GM18861 (cell line): ENCODE results near the gene ZMIZ1.

Experiments used
- ATAC-seq: cut with Tn5 transposase; IDR thresholded peaks from one replicate; pipeline ENCODE4 v1.9.1; 2021; ENCODE audit not compliant: unreplicated experiment

ZMIZ1 gene

DNA sequence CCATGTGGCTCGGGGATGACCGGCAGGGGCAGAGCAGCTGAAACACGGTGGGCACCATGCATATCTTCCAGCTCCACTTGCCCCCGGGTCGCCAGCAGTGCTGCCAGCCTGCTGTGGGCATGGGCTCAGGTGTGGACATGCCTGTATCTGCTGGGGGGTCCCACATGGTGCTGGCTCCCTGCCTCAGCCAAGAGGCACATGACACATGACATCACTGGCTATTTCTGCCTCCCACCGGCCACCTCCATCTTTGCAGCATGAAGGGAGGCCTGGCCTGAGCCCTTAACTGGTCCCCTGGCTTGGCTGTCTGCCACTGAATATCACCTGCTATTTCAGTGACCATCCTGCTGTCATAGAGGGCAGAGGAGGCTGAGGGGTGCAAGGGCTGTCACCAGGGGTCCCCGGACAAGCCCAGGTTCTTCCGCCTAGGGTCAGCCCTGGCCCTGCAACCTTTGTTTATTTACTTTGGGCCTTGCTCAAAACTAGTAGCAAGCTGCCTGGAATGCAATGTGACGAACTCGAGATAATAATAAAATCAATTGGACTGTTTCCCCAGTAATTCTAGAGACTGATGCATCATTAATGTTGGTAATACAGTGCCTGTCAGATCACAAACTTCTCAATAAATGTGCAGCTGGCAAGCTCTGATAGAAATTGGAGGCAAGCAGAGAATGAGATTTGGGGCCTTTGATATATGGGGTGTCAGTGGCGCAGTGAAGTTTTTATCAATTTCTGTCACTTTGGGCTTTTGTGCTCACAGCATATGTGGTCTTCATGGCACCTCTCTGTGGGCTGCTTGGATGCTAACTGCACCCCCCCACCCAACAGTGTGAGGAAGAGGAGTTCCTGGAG, 28.5 kb downstream of the ZMIZ1 start:
- ATAC-seq, result no peak

DNA sequence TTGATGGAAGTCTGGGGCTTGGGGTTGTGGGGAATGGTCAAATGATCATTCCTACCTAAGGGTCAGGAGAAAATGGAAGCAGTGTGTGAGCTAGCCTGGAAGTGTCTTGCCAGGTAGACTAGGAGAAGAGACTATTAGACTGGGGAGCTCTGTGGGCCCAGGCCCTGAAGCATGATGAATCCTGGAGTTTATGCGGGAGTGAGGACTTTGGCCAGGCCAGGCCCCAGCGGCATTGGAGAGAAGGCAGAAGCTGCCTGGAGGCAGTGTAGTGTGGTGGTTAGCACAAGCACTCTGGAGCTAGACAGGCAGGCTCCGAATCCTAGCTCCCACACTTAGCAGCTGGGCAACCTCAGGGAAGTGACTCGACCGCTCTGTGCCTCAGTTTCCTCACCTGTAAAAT, 29.3 kb downstream of the ZMIZ1 start:
- ATAC-seq, result no peak

- peak; percentile 72 for ATAC-seq
Observed at GRCh38 chr10:79098596-79099015, 29.8 kb downstream of the ZMIZ1 start.

GRCh38 chr10:79099898-79100448, 31.2 kb downstream of the ZMIZ1 start:
- ATAC-seq, result no peak

- ATAC-seq, result no peak
Observed at GRCh38 chr10:79100771-79101170, 32.0 kb downstream of the ZMIZ1 start.

DNA sequence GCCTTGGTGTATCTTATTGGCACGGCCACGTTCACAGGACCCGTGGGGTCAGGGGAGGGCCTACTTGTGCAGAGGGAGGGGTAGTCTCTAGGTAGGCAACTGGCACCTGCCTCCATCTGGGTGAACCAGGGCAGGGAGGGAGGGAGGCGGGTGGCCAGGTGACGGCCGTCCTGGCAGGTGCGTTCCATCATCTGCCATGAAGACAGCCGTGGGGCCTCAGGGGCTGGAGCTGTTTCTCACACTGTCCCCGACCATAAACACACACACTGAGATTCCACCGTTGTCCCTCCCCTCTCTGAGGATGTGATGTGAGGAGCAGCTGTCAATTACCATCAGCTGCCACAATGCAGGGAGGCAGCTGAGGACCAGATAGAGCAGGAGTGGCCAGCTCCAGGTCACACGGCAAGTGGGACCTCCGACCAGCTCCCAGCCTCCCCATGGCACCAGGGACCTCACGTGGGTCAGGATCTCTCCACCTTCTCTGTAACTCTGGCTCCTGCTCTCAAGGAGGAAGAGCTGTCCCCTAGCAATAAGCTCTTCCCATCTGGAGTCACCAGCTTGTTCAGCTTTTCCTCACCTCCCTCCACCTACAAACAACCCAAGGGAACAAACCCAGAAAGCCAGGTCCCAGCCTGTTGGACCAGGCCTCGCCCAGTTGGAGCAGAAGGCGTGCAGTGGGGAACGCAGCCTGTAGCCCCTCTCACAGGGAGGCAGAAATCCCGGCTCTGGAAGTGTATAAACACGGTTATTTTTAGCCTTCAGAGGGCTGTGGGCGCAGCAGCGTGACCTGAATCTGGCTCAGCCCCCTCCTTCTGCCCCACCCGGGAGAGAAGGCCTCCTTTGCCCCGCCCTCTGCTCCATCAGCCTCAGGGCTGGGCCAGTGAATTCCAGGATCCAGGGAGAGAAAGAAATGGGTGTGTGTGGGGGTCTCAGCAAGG, 33.1 kb downstream of the ZMIZ1 start:
- no peak for ATAC-seq

DNA sequence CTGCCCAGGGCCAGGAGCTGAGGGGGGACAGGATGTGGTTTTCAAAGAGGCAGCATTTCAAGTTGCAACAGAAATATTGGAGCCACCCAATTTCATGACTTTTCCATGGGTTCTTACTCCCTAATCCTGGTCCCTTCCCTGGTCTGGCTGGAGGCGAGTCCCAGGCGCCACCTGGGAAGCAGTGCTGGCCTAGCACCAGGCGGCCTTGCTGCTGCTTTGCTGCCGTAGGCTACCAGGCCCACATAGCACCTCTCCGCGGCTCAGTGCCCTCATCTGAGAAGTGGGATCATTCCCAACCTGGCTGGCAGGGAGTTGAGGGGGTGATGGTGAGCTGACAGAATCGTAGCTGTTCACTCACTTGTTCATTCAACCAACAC, 33.7 kb downstream of the ZMIZ1 start:
- no peak for ATAC-seq

GRCh38 chr10:79103129-79103528, 34.4 kb downstream of the ZMIZ1 start:
- no peak for ATAC-seq

GRCh38 chr10:79103585-79103984, 34.8 kb downstream of the ZMIZ1 start:
- no peak for ATAC-seq

DNA sequence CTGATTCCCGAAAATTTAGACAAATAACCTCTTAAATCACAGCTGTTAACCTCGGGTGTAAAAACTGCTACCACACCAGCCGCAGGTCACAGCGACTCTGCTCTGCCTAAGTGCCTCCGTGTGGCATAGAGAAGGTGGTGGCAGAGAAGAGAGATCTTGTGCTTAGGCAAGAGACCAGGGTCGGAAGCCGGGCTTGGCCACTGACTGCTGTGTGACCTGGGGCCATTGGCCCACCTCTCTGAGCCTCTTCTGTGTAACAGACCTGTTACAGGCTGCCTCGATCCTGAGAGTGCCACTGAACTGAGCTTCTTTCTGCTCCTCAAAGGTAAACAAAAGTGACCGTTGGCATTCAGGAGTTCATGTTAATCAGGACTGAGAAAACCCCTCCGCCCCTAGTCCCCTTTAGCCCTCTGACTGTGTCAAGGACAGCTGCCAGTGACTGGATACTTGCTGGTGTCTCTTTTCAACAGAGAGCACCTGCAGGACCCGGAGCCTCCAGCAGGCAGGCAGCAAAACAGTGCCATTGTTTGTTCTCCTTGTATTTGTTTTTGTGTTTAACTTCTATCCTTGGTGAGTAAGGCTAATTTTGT, 36.5 kb downstream of the ZMIZ1 start:
- ATAC-seq, result no peak

DNA sequence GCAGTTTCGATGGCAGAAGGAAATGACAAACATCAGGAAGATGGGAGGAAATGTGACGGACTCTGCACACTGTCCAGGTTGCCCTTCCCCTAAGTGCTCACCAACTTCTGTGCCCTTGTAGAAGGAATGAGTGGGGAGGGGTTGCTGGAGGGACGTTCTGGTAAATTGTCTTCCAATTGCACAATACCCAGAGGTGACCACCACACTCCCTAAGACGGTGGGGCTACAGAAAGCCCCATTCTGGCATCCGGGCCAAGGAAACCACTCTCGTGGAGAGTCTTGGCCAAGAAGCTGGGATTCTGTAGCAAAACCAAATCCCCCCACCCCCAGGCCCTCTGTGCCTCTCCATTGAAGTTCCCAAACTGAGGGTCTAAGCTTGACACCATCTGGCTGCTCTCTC, 37.1 kb downstream of the ZMIZ1 start:
- no peak for ATAC-seq

- no peak for ATAC-seq
Observed at GRCh38 chr10:79106256-79107050, 37.7 kb downstream of the ZMIZ1 start.

GRCh38 chr10:79107736-79108264, 39.0 kb downstream of the ZMIZ1 start:
- ATAC-seq, result no peak

DNA sequence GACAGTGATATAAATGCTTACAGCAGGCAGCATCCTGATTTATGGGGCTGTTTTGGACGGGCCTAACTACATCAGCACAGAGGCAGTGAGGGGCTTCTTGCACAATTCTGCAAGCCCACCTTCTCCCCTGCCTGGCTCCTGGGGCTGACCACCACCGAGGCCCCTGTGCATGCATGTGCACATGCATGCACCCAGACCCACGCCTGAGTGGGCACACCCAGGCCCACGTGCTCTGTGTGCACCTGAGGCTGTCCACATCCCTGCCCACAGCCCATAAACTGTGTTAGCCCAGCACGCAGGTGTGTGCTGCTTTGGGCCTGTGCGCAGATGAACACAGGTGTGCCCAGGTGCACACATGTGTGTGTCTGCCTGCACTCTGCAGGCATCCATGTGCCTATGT, 40.0 kb downstream of the ZMIZ1 start:
- ATAC-seq, result no peak

- ATAC-seq, result no peak
Observed at GRCh38 chr10:79111427-79111826, 42.7 kb downstream of the ZMIZ1 start.

DNA sequence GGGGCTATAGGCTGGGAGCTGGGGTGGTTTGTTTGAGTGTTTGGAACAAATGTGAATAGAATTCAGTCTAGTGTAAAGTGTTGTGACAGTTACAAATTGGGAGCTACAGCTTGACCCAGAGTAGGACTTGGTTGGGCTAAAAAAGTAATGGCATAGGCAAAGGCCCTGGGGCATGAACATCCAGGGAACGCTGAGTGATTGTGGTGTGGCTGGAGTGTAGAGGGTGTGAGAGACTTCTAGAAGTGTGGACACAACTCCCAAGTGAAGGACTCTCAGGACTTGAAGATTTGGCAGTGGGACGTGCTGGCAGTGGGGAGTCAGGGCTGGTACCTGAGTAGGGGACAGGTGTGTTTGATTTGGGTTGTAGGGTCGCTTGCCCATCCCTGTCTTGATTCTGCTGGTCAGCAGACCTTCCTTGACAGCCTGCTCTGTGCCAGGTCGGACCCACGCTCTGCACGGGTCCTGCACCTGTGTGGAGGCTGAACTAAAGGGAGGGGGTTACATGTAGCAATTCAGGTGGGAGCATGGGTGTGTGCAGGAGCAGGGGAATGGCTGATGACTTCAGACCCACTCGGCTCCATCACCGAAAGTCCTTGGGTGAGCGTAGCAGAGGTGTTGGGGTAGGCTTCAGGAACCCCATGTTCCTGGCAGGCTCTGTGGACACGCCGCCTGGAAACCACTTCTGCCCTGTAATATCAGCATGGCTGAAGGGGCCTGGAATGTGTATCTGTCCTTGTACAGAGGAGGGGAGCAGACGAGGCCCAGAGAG, 43.3 kb downstream of the ZMIZ1 start:
- ATAC-seq, result no peak

- ATAC-seq, result no peak
Observed at GRCh38 chr10:79112881-79113431, 44.2 kb downstream of the ZMIZ1 start.

GRCh38 chr10:79113827-79114226, 45.1 kb downstream of the ZMIZ1 start:
- ATAC-seq, result no peak

GRCh38 chr10:79115302-79115701, 46.5 kb downstream of the ZMIZ1 start:
- ATAC-seq, result no peak
